Effector memory CD8-positive, alpha-beta T cell (primary cell): Measurements from ENCODE around the gene GPSM3.

Experiments
- ATAC-seq: fragments of 150-1000 bp; cut with Tn5 transposase; replicated peaks from 2 replicates; pipeline ENCODE4 v1.10.0; 2021; ENCODE audit warnings: mild to moderate bottlenecking, moderate library complexity
- DNase-seq, 3 experiments: peaks; one replicate each; pipeline ENCODE4 v3.0.0; 2021
- H3K27ac Mint-ChIP-seq, 2 donors: one replicate each; pipeline ENCODE4 v1.8.0; 2022; ENCODE audit warnings: mild to moderate bottlenecking in 2 of 2, mixed read lengths in 2 of 2, moderate library complexity in 2 of 2
- H3K27me3 Mint-ChIP-seq, 2 donors: one replicate each; pipeline ENCODE4 v1.8.0; 2022; ENCODE audit warnings: mixed read lengths in 2 of 2
- H3K36me3 Mint-ChIP-seq: one replicate; pipeline ENCODE4 v1.8.0; 2022; ENCODE audit warnings: mild to moderate bottlenecking, moderate library complexity, mixed read lengths; ENCODE audit not compliant: insufficient read depth
- H3K4me1 Mint-ChIP-seq, 2 donors: one replicate each; pipeline ENCODE4 v1.8.0; 2022; ENCODE audit warnings: low read depth in 2 of 2, mixed read lengths in 2 of 2
- H3K4me3 Mint-ChIP-seq, 2 donors: one replicate each; pipeline ENCODE4 v1.8.0; 2022; ENCODE audit warnings: mild to moderate bottlenecking in 2 of 2, mixed read lengths in 2 of 2, moderate library complexity in 2 of 2
- H3K9me3 Mint-ChIP-seq, 2 donors: one replicate each; pipeline ENCODE4 v1.8.0; 2022; ENCODE audit warnings: mixed read lengths in 2 of 2

The GPSM3 gene

DNA sequence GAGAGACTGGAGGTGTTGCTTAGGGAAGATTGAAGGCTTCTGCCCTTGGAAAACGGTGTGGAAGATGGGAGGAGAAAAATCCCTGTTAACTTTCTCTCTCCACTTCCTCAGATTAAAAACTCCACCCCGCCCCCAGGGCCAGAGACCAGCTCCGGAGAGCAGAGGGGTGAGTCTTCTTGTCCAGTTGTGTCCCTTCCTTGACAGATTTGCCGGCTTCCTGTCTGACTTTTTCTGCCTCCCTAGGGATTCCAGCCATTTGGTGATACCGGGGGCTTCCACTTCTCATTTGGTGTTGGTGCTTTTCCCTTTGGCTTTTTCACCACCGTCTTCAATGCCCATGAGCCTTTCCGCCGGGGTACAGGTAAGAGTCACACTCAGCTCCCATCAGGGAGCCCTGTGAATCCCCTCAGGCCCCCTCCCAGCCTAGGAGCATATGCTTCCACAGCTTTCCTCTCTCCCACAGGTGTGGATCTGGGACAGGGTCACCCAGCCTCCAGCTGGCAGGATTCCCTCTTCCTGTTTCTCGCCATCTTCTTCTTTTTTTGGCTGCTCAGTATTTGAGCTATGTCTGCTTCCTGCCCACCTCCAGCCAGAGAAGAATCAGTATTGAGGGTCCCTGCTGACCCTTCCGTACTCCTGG is 12.6 kb downstream of the GPSM3 start:
- ATAC-seq (no peak), DNase-seq (no peak)
- peaks cover 43% of the 10 kb centered on the region in 2 donors for H3K4me1 Mint-ChIP-seq
- H3K27ac Mint-ChIP-seq: peak overlapping the region in 1 of 2 donors; percentile 77
- peak overlapping the region; percentile 35 to 91 for H3K4me3 Mint-ChIP-seq
- no peaks in the 10 kb centered on the region for H3K9me3 Mint-ChIP-seq
- H3K27me3 Mint-ChIP-seq: no peaks in the 10 kb centered on the region
- peaks cover 41% of the 10 kb centered on the region for H3K36me3 Mint-ChIP-seq

DNA sequence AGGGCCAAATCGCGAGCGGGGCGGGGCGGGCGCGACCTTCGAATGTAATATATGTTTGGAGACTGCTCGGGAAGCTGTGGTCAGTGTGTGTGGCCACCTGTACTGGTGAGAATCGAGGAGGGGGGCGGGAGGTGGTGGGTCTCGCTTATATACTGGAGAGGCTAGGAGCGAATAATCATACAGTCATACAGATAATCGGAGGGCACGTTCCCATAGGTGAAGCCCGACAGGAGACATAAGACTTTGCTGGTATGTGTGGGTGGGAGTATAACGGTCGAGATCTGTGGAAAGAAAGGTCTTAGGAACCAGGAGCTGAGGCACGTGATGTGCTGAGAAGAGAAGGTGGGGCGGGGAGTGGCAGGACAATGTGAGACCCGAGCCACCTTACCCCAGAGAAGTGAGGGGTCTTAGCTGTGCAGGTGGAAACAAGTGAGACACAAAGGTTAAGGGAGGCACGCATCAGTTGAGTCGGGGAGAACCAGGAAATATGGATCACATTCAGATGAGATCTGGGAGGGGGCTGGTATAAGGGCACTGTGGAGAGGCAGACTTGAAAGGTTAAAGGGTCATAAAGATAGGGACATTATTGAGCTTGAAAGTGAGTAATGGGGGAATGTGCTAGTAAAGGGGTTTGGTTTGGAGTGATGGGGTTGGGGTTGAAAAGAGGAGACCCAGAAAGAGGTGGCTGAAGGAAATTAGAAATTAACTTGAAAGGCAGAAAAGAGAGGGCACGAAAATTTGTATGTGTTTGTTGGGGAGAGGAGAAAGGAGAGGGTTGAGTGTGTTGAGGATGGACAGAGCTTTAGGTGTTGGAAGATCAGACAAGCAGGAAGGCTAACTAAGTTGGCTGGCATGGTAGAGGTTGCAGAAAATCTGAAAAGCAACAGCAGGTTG is 13.6 kb downstream of the GPSM3 start:
- Mint-ChIP-seq H3K9me3 (no peaks in the 10 kb centered on the region), H3K36me3 (peaks cover 34% of the 10 kb centered on the region), H3K4me1 (peaks cover 49 to 50% of the 10 kb centered on the region in 2 donors), H3K4me3 (peak overlapping the region; percentile 87 to 91), H3K27ac (peak overlapping the region; percentile 97 to 98), H3K27me3 (no peaks in the 10 kb centered on the region)
- DNase-seq: no peak
- no peak for ATAC-seq

DNA sequence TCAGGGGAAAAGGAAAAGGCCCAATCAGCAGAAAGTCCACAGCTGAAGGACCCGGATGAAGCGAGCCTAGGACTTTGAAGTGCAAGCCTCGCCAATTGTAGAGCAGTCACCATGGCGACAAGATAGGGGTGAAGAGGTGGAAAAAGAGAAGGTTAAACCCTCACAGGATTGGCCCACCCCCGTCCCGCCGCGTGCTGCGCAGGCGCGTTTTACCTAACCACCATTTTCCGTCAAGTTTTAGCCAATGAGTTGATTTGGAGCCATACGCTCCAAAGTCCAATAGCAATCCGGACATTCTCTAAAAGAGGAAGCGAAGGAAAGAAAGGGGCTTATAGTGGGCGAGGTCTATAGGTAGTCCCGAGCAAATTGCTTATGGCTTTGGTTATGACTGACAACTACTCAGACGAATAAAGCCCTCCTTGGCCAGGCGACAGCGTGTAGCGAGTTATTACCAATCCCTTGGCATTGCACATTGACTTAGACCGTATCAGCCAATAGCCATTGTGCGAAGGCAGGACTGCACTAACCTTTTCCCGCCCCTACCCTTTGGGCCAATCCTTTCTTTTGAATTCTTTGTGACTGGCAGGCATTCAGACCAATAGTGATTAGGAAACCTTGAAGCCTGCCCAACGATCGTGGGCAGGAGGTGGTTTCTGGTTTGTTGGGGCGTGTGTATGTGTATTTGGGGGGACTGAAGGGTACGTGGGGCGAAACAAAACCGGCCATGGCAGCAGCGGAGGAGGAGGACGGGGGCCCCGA is 14.5 kb downstream of the GPSM3 start, which contains the start of gene RNF5:
Gene RNF5, plus strand, starts transcription at position 618 of the 759 bp plus-strand sequence. Its CDS starts 107 bp downstream, at position 725.
- Mint-ChIP-seq H3K36me3 (peaks cover 33% of the 10 kb centered on the region), H3K27ac (peak within 1 kb of the TSS; percentile 97 to 98), H3K4me3 (peak within 1 kb of the TSS; percentile 87 to 91), H3K4me1 (peaks cover 52 to 58% of the 10 kb centered on the region in 2 donors), H3K9me3 (no peaks in the 10 kb centered on the region), H3K27me3 (no peaks in the 10 kb centered on the region)
- peak; percentile 89 to 93 (median 90) for DNase-seq
- peak; percentile 81 for ATAC-seq

DNA sequence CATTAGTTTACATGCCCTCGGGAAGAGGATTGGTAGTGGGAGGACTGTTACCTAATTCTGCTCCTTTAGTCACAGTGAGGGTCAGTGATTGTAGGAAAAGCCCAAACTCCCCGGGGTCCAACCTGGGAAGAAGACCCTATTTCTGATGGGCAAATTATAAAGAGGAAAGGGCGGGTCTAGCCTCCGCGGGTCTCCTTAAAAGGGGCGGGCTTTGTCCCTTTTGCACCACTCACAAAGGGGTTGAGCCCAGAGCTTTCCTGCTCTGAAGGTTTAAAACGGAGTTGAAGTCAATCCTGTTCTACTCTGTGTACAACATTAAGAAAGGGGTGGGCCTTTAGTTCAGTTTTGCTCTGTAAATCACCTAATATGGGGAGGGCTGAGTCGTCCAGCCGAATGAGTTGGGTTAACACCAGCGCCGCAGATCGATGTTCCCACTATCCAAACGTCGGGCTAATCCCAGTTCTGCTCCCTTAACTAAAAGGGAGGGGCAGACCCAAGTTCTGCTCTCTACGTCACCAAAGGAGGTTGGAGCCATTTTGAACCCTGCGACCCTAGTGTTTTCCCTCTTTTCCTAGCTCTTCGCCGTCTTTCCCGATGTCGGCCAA is 15.2 kb downstream of the GPSM3 start:
- Mint-ChIP-seq H3K4me3 (peak overlapping the region; percentile 87 to 91), H3K9me3 (no peaks in the 10 kb centered on the region), H3K4me1 (peaks cover 52 to 58% of the 10 kb centered on the region in 2 donors), H3K27ac (peak overlapping the region; percentile 97 to 98), H3K36me3 (peaks cover 28% of the 10 kb centered on the region), H3K27me3 (no peaks in the 10 kb centered on the region)
- ATAC-seq (peak; percentile 1), DNase-seq (no peak)

DNA sequence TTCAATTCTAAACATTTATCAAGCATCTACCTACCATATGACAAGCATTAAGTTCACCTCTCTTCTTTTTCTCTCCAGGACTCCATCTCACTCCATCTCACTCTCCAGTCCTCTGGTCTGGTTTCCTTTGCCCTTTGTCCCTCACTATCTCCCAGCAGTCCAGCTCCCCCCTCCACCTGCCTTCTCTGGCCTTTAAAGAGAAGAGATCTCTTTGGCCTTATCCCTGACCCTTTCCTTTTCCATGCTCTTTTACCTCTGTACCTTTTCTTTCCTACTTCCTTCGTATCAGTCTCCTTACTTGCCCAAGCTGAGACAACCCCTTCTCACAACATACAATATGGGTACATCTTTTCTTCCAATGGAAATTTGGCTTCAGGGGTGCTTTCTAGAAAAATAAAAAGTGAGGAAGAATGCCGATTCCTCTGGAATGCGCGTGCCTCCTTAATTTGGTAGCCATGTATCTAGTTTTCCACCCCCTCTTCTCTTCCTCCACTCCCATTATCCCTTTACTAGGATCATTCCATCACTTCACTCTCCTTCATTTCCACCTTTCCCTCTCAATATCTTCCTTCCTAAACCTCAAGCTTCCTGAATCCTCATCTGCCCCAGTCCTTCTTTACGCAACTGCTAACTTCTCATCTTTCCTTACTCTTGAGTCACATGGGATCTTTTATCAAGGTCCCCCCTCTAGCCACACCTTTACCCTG is 15.8 kb downstream of the GPSM3 start:
- no peak for DNase-seq
- H3K9me3 Mint-ChIP-seq: no peaks in the 10 kb centered on the region
- H3K4me3 Mint-ChIP-seq: peak overlapping the region; percentile 87 to 91
- H3K27ac Mint-ChIP-seq: peak overlapping the region; percentile 97 to 98
- no peak for ATAC-seq
- H3K4me1 Mint-ChIP-seq: peaks cover 52 to 58% of the 10 kb centered on the region in 2 donors
- peaks cover 23% of the 10 kb centered on the region for H3K36me3 Mint-ChIP-seq
- no peaks in the 10 kb centered on the region for H3K27me3 Mint-ChIP-seq

DNA sequence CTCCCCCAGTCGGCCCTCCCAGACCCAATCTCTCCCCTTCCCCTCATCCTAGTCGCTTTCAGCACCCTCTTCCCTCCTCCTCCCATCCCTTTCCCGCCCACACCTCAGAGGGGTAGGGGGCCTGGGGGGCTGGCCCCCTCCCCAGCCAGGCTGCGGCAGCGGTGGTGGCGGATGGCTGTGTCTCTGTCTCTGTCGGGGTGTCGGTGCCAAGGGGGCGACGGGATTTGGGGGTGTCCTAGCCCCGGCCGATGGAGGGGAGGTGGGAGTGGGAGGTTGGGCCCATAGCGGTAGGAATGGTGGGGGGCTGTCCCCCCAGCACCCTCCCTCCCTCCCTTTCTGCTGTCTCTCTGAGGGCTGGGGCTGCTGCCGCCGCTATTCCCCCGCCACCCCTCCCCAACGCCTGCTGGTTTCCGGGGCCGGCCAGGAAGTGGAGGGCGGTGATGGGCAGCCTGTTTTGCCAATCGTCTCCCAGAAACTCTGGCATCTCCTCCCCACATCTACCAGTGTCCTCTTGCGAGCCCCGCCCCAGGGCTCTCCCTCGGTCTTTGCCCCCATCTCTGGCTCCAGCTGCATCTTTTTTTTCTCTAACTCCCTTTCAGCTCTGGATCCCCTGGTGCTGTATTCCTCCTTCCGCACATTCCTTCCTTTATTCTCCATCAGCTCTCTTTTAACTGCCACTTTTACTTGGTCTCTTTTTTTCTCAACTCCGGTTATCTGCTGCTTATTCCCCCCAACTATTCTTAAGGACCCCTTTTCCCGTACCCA is 16.6 kb downstream of the GPSM3 start, which contains the start of gene AGPAT1:
Gene AGPAT1, minus strand, starts transcription at position 374 of the 765 bp plus-strand sequence. CDS start 4,588 bp downstream, outside the sequence.
- peak; percentile 96 to 97 (median 96) for DNase-seq
- H3K9me3 Mint-ChIP-seq: no peaks in the 10 kb centered on the region
- H3K27ac Mint-ChIP-seq: peak within 1 kb of the TSS; percentile 88 to 98
- H3K4me1 Mint-ChIP-seq: peaks cover 55 to 60% of the 10 kb centered on the region in 2 donors
- peak within 1 kb of the TSS; percentile 87 to 91 for H3K4me3 Mint-ChIP-seq
- peak; percentile 50 for ATAC-seq
- no peaks in the 10 kb centered on the region for H3K27me3 Mint-ChIP-seq
- peaks cover 16% of the 10 kb centered on the region for H3K36me3 Mint-ChIP-seq

DNA sequence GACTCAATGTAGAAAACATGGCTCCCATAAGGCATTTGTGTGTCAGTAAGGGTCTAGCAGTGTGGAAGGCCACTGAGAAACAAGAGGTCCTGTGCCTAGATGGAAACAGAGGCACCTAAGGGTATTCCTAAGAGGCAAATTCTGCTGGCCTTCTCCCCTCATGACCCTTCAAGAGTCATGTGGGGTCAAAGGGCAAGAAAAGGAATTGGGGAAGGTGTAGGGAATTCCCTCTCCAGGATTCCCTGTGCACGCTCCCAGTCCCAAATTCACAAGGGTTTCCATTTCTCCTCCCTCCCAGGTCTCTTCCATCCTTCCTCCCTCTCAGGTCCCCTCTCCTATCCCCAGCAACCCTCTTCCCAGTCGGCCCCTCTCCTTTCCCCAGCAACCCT is 17.1 kb downstream of the GPSM3 start:
- Mint-ChIP-seq H3K4me1 (peaks cover 52 to 54% of the 10 kb centered on the region in 2 donors), H3K4me3 (peak overlapping the region; percentile 87 to 91)

DNA sequence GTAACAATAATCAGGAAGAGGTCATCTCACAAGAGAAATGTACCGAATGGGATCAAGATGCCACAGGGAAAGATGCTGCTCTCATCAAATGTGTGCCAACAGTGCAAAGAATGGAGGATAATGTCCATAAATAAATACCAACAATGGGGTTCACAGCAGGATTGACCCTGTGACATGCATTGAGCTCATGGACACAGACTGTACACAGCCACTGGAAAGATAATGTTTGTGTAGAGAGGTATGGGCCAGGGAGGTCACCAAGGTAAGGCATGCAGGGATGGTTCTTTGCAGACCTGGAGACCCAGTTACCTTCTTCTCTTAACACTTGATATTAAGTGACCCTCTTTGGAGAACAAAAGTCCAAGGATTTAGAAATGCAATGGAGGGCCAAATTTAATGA is 18.0 kb downstream of the GPSM3 start:
- Mint-ChIP-seq H3K9me3 (no peaks in the 10 kb centered on the region), H3K4me3 (peak overlapping the region; percentile 3 to 69), H3K36me3 (peaks cover 9% of the 10 kb centered on the region), H3K27ac (no peak overlapping the region), H3K27me3 (no peaks in the 10 kb centered on the region), H3K4me1 (peaks cover 45 to 51% of the 10 kb centered on the region in 2 donors)
- ATAC-seq (no peak), DNase-seq (no peak)

More for the DNA sequence above, 17.1 kb downstream of the GPSM3 start:
- ATAC-seq (no peak), DNase-seq (no peak)
- Mint-ChIP-seq H3K36me3 (peaks cover 15% of the 10 kb centered on the region), H3K27me3 (no peaks in the 10 kb centered on the region), H3K9me3 (no peaks in the 10 kb centered on the region), H3K27ac (peak overlapping the region; percentile 88 to 98)

DNA sequence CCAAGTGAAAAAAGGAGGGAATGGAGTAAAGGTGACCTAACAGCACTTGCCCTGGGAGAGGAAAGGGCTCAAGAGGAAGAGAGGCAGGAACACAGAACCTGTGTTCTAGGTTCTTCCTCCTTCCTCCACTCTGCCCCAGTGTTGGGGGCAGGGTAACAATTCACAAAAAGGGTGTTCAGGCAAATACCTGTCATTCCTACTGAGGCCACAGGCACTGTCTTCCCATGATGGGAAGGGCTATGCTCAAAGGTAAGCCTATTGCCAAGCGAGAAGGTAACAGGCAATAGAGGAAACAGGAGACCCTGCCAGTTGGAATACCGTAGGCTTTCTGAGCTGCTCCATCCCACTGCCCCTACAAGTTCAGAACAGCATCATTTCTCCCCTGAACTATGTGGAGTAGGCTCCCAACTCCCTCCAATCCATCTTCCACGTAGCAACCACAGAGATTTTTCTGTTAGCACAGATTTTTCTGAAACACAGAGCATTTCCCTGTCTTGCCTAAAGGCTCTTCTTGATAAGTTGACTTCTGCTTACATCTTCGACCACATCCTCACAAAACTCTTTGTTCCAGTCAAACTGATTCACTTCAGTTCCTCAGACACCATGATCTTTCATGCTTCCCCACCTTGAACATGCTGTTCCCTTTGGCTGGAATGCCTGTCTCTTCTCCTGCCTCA is 19.3 kb downstream of the GPSM3 start:
- H3K36me3 Mint-ChIP-seq: peaks cover 12% of the 10 kb centered on the region
- no peaks in the 10 kb centered on the region for H3K27me3 Mint-ChIP-seq
- DNase-seq (no peak), ATAC-seq (no peak)
- no peak overlapping the region for H3K27ac Mint-ChIP-seq
- H3K4me3 Mint-ChIP-seq: no peak overlapping the region
- H3K4me1 Mint-ChIP-seq: peaks cover 33 to 41% of the 10 kb centered on the region in 2 donors
- no peaks in the 10 kb centered on the region for H3K9me3 Mint-ChIP-seq

DNA sequence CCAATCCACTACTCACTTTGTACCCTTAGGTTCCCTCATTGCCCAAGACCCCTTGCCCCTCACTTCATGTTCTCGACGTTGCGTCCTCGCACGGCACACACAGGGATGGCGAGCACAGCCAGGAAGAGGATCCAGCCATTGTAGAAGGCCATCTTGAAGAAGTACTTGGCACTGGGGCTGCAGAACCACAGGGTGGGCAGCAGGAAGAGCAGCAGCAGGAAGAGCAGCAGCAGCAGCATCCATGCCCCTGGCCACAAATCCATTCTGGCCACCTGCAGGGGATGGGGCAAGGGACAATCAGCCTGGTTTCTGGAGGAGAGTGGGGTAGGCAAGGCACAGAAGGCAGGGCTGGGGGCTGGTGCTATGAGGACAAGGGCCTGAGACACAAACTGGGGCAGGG is 21.2 kb downstream of the GPSM3 start:
- no peaks in the 10 kb centered on the region for H3K27me3 Mint-ChIP-seq
- no peak overlapping the region for H3K4me3 Mint-ChIP-seq
- H3K27ac Mint-ChIP-seq: no peak overlapping the region
- peaks cover 20 to 28% of the 10 kb centered on the region in 2 donors for H3K4me1 Mint-ChIP-seq
- no peak for ATAC-seq
- no peaks in the 10 kb centered on the region for H3K9me3 Mint-ChIP-seq
- no peak for DNase-seq
- H3K36me3 Mint-ChIP-seq: peaks cover 7% of the 10 kb centered on the region

DNA sequence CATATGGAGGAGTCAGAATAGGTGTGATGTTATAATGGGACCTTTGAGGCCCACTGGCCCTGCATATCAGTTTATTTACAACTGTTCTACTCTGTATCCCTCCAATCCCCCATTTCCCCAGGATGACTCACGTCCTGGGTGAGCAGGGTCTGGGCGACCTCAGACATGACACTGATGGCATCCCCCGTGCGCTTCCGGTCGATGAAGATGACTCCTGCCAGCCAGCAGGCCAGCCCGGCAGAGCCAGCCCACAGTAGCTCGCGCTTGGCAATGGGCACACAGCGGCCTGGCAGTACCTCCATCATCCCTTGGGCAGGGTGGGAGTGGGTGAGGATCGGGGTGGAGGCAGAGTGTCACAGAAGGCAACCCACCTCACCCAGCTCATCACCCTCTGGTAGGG is 22.1 kb downstream of the GPSM3 start:
- Mint-ChIP-seq H3K4me1 (peaks cover 17 to 23% of the 10 kb centered on the region in 2 donors), H3K36me3 (peaks cover 7% of the 10 kb centered on the region), H3K27me3 (no peaks in the 10 kb centered on the region), H3K27ac (peak overlapping the region in 1 of 2 donors; percentile 36), H3K4me3 (no peak overlapping the region), H3K9me3 (no peaks in the 10 kb centered on the region)
- DNase-seq (no peak), ATAC-seq (no peak)
